ENCODE data around the gene PPM1A. TPM values are rescaled to one million over a fixed set of nuclear protein-coding genes. Genes with fewer than 3 reads are reported as not detected.

PPM1A gene
- total RNA-seq, 4 donors from 2014 or later = 47.7 to 68.2 (median 53.5) TPM

DNA sequence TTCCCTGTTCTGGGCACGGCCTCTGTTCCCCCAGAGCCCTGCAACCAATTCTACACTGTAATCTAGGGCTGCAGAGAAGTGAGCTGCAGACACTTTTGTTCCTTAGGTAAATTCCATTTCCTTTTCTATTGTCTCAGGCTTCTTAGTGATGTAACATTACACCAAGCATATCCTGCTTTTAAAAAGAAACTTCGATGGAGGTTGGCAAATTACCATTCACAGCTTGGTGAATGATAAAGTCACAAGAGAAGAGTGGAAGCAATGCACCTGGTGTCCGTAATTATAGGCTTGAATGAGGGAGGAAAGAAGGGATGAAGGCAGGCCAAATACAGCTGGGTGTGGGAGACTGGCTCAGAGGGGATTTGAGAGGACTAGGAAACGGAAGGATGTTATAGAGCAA, 68.6 kb downstream of the PPM1A start:
- TF ChIP-seq, protein P1, sequence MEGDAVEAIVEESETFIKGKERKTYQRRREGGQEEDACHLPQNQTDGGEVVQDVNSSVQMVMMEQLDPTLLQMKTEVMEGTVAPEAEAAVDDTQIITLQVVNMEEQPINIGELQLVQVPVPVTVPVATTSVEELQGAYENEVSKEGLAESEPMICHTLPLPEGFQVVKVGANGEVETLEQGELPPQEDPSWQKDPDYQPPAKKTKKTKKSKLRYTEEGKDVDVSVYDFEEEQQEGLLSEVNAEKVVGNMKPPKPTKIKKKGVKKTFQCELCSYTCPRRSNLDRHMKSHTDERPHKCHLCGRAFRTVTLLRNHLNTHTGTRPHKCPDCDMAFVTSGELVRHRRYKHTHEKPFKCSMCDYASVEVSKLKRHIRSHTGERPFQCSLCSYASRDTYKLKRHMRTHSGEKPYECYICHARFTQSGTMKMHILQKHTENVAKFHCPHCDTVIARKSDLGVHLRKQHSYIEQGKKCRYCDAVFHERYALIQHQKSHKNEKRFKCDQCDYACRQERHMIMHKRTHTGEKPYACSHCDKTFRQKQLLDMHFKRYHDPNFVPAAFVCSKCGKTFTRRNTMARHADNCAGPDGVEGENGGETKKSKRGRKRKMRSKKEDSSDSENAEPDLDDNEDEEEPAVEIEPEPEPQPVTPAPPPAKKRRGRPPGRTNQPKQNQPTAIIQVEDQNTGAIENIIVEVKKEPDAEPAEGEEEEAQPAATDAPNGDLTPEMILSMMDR (IDR thresholded peaks at IDR 0.05; ENCODE audit: low read depth) = no peak

DNA sequence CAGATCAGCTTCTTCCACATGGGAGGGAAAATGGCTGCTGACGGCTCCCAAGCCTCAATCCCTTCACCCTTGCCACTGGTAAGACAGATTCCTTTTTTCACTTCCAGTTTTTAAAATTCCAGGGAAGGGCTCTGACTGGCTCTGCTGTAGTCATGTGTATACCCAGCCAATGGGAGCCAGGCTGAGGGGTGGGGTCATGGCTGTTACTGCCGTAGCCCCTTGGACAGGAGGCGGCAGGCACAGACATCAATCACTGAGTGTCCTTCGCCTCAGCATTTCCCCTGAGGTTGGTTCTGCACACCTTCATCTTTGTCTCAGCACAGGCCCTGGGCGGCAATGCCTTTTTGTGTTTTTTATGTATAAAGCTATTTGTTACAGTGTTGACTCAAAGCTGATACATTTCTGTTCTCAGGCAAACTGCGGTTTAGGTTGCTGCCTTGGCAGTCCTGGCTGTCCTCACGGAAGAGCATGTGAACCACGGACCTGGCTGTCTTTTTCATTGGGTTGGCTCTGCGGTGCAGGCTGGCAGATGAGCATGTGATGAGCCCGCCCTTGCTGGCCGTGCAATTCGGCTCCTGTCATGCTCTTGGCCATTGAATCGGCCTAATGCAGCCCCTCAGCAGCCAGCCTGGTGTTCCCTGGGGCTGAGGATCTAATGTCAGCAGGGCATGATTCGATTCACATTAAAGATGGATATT, 74.3 kb downstream of the PPM1A start:
- TF ChIP-seq, protein P1 (IDR thresholded peaks at IDR 0.05; ENCODE audit: low read depth) = no peak

DNA sequence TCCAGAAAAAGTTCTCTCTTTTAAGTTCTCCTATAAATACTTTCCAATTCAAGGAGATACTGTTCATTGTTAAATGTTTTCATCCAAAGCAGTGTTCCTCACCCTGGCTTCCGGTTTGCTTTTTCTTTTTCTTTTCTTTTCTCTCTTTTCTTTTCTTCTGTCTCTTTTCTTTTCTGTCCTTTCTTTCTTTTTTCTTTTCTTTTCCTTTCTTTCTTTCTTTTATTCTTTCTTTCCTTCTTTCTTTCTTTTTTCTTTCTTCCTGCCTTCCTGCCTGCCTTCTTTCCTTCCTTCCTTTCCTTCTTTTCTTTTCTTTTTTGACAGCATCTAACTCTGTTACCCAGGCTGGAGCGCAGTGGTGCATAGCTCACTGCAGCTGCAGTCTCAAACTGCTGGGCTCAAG, 75.8 kb downstream of the PPM1A start:
- TF ChIP-seq, protein P1 (IDR thresholded peaks at IDR 0.05; ENCODE audit: low read depth) = no peak

DNA sequence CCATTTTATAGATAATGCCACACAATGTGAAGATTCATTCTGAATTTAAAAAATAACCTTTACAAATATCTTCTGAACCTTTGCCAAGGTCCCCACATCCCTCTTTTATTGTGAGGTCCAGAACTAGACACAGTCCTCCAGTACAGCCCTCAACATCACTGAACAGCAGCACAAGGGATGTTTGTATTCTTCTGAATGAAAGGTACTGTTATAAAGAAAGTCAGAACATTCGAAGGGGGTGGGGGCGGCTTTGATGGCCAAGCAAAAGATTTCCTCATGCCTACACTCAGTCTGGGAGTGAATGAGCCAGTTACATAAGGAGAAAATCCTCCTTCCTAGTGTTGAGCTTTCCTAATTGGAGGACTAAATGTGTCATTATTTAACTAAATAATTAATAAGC, 77.3 kb downstream of the PPM1A start:
- TF ChIP-seq, protein P1 (IDR thresholded peaks at IDR 0.05; ENCODE audit: low read depth) = no peak

DNA sequence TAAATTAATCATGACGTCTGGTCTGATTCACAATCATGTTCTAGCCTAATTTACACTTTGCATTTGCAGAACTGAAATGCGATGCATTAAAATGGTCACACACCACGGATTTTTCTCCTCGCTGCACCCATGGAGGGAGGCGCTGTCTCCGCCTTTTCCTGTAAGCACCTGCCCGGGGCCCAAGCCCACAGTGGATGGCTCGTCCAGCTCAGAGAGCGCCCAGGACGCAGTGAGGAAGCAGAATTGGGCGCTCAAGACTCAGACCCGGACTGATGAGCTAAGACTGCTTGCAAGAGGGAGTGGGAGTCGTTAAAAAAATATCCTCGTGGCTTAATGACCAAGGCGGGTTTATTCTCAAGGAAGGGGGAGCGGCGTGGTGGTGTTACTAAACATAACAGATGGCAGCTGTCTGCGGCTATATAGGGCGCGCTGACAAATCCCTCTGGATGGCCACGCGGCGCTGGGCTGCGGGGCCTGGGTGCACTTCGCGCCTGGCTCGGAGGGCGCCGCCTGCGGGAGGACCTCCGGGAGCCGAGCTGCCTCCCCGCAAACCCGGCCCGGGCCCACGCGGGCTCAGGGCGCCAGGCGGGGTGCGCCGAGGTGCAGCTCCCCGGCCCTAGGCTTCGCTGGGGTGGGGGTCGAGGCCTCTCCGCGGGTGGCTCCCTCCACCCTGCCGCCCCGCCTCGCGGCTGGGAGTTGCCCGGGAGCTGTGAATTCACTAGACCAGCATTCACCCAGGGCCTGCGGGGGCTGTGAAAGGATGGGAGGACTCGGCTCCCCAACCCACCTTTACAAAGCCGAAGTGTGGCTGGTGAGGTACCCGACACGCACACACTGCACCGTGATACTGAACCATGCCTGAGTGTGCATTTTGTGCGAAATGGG, 78.7 kb downstream of the PPM1A start:
- TF ChIP-seq, protein P1 (IDR thresholded peaks at IDR 0.05; ENCODE audit: low read depth) = no peak

DNA sequence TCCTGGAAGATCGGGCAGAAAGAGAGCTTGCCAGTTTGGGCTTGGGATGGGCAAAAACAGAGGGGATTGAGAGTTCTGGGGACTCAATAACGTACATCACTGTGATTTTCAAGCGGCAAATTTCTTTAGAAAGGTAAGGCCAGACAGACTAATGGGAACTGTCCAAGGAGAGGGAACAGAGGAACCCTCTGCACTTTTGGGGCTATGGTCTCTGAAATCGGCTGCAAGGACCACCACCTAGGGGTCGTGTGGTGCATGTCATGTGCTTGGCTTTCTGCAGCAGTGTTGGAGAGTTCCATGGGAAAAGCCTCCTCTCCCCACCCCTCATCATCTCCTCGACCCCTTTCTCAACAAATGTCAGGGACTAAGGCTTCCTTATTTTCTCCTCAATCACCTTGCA, 79.6 kb downstream of the PPM1A start:
- TF ChIP-seq, protein P1 (IDR thresholded peaks at IDR 0.05; ENCODE audit: low read depth) = no peak

DNA sequence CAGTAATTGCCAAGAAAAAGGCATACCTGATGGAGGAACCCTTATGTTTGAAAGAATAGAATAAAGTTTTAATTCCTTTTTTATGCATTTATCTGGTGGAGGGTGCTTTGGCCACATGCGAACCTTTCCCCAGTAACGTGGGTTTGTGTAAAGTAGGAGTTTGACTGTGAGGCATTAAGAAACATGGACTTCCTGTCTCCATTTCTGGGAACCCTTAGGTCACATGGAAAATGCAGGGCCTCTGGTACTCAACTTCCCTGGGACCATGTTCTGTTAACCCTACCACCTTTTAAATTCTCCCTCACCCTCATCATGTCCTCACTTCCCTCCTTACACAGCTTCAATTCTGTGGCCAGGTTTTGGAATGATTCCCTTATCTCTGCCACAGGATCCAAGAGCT, 80.3 kb downstream of the PPM1A start:
- TF ChIP-seq, protein P1 (IDR thresholded peaks at IDR 0.05; ENCODE audit: low read depth) = no peak

Data from subcutaneous adipose tissue (tissue), 4 donors.